CD4-positive, alpha-beta T cell treated with Interleukin-21 for 1 hour (primary cell): ENCODE data around the gene NPEPL1.
"Not testable (repeated sequence)": the region's sequence is repeated elsewhere in the genome, so short reads cannot be mapped to it uniquely, and the experiment has no call there.

ENCODE experiments used
- DNase-seq: peaks from one replicate; pipeline ENCODE4 v3.0.0-alpha.2; 2020

The NPEPL1 gene

GRCh38 chr20:58745391-58745790, 52.8 kb downstream of the NPEPL1 start:
- DNase-seq: no peak

- DNase-seq: no peak
Measured at GRCh38 chr20:58746620-58747019, 54.0 kb downstream of the NPEPL1 start.

- no peak for DNase-seq
Measured at GRCh38 chr20:58747211-58747610, 54.6 kb downstream of the NPEPL1 start.

GRCh38 chr20:58748618-58749017, 56.0 kb downstream of the NPEPL1 start:
- no peak for DNase-seq

- DNase-seq: no peak
Measured at GRCh38 chr20:58749098-58749769, 56.6 kb downstream of the NPEPL1 start.

GRCh38 chr20:58749979-58750378, 57.4 kb downstream of the NPEPL1 start:
- DNase-seq: no peak

GRCh38 chr20:58750706-58751105, 58.1 kb downstream of the NPEPL1 start:
- not testable (repeated sequence) for DNase-seq

- DNase-seq: no peak
Measured at GRCh38 chr20:58751979-58752378, 59.4 kb downstream of the NPEPL1 start.

- no peak for DNase-seq
Measured at GRCh38 chr20:58752565-58752964, 60.0 kb downstream of the NPEPL1 start.

- DNase-seq: no peak
Measured at GRCh38 chr20:58753267-58753921, 60.8 kb downstream of the NPEPL1 start.

GRCh38 chr20:58753922-58754551, 61.4 kb downstream of the NPEPL1 start:
- DNase-seq: no peak

GRCh38 chr20:58754584-58754983, 62.0 kb downstream of the NPEPL1 start:
- DNase-seq: no peak

GRCh38 chr20:58755062-58755697, 62.6 kb downstream of the NPEPL1 start:
- no peak for DNase-seq

GRCh38 chr20:58755766-58756449, 63.3 kb downstream of the NPEPL1 start:
- no peak for DNase-seq

GRCh38 chr20:58756450-58756775, 63.8 kb downstream of the NPEPL1 start:
- no peak for DNase-seq

GRCh38 chr20:58757647-58758046, 65.0 kb downstream of the NPEPL1 start:
- not testable (repeated sequence) for DNase-seq

- DNase-seq: no peak
Measured at GRCh38 chr20:58759947-58760346, 67.3 kb downstream of the NPEPL1 start.

- DNase-seq: no peak
Measured at GRCh38 chr20:58760856-58761255, 68.3 kb downstream of the NPEPL1 start.

GRCh38 chr20:58762120-58762519, 69.5 kb downstream of the NPEPL1 start:
- DNase-seq: no peak

GRCh38 chr20:58763076-58763475, 70.5 kb downstream of the NPEPL1 start:
- DNase-seq: no peak
